HepG2 (cell line): ENCODE results near the gene PRR5L. TPM values are rescaled to one million over a fixed set of nuclear protein-coding genes. Genes with fewer than 3 reads are reported as not detected.

Source experiments
- ARNT2 ChIP-seq: sonication (generic); formaldehyde crosslinking; IDR thresholded peaks from 2 replicates; pipeline ENCODE4 v1.8.0; 2022; ENCODE audit warnings: mild to moderate bottlenecking, low read depth, missing genetic modification reagents, moderate library complexity
- KDM5B ChIP-seq: sonication (generic); formaldehyde crosslinking; IDR thresholded peaks from 2 replicates; pipeline ENCODE4 v1.4.0; 2020; ENCODE audit warnings: missing genetic modification reagents, mild to moderate bottlenecking, borderline replicate concordance
- RFX5 ChIP-seq: IDR thresholded peaks from 2 replicates; pipeline ENCODE4 v1.6.1; 2011; ENCODE audit warnings: low read depth, low read length, improper control_type of control experiment
- SALL2 ChIP-seq: sonication (generic); formaldehyde crosslinking; IDR thresholded peaks from 2 replicates; pipeline ENCODE4 v1.8.1; 2023; ENCODE audit warnings: mild to moderate bottlenecking, missing genetic modification reagents, inconsistent platforms
- STAT6 ChIP-seq: sonication (generic); formaldehyde crosslinking; IDR thresholded peaks from 2 replicates; pipeline ENCODE4 v1.4.0; 2020; ENCODE audit warnings: missing genetic modification reagents, mild to moderate bottlenecking, borderline replicate concordance
- SYNCRIP ChIP-seq: fragments of 200-400 bp; formaldehyde crosslinking; IDR thresholded peaks from 2 replicates; pipeline ENCODE4 v1.6.1; 2018; ENCODE audit warnings: mild to moderate bottlenecking, low read depth, low read length; ENCODE audit not compliant: insufficient read depth
- TCF12 ChIP-seq, 2 experiments: fragments of 450-650 bp in 1 of 2; sonication (generic) in 1 of 2; formaldehyde crosslinking in 1 of 2; IDR thresholded peaks; 2 replicates each; pipeline versions ENCODE4 v1.6.1 to v1.8.0; 2017 to 2022; ENCODE audit warnings: antibody characterized with exemption in 1 of 2, mild to moderate bottlenecking in 1 of 2, missing genetic modification reagents in 1 of 2, moderate library complexity in 1 of 2
- ZGPAT ChIP-seq: IDR thresholded peaks from 2 replicates; pipeline ENCODE4 v1.6.1; 2016; ENCODE audit warnings: mild to moderate bottlenecking
- ZNF160 ChIP-seq: sonication (generic); formaldehyde crosslinking; IDR thresholded peaks from 2 replicates; pipeline ENCODE4 v1.8.0; 2022; ENCODE audit warnings: mild to moderate bottlenecking, inconsistent platforms, missing genetic modification reagents
- ZNF615 ChIP-seq: sonication (generic); formaldehyde crosslinking; IDR thresholded peaks from 2 replicates; pipeline ENCODE4 v1.5.0; 2020; ENCODE audit warnings: mild to moderate bottlenecking, missing genetic modification reagents, borderline replicate concordance
- ZNF646 ChIP-seq: sonication (generic); formaldehyde crosslinking; IDR thresholded peaks from 2 replicates; pipeline ENCODE4 v1.9.0; 2021; ENCODE audit warnings: mild to moderate bottlenecking, missing genetic modification reagents
- ZNF710 ChIP-seq: sonication (generic); formaldehyde crosslinking; IDR thresholded peaks from 2 replicates; pipeline ENCODE4 v1.5.0; 2020; ENCODE audit warnings: mild to moderate bottlenecking, missing genetic modification reagents, borderline replicate concordance
- polyA plus RNA-seq, 8 experiments: library from polyadenylated mRNA; depleted of rRNA in 3 of 8; stranded (reverse) in 7 of 8; unstranded in 1 of 8; fragments of >200 nt; fragmentation: Illumina TruSeq in 4 of 8; extraction: Trizol in 4 of 8; gene quantifications; 2 replicates each; pipeline versions ENCODE4 v1.2.1 to v1.2.3, GENCODE V29; 2011 to 2016; ENCODE audit warnings: low read depth in 4 of 8, missing spikeins in 1 of 8, mixed read lengths in 1 of 8; ENCODE audit not compliant: insufficient read depth in 1 of 8
- total RNA-seq, 5 experiments: library from RNA; depleted of rRNA; stranded (reverse); fragments of >200 nt; fragmentation: Illumina TruSeq; extraction: Trizol; gene quantifications; 2 replicates each; pipeline ENCODE4 v1.2.3, GENCODE V29; 2016; ENCODE audit warnings: low read depth in 1 of 5

Gene PRR5L
- total and polyA plus RNA-seq, 2 of the 13 experiments (the other 11 are each of a cell fraction or from before 2014, with no cell fraction given): 0.16 TPM; not detected in 1

GRCh38 chr11:36509694-36510593, 213.9 kb downstream of the PRR5L start, which contains the start of gene TRAF6 (continued):
- TF ChIP-seq ZGPAT (CRISPR knock-in tag): peak; percentile 97
- TF ChIP-seq ARNT2 (CRISPR knock-in tag): peak; percentile 67
- TF ChIP-seq ZNF615 (CRISPR knock-in tag): 0 out of 2 replicates have a peak, but pooled peaks have one; percentile 51
- peak; percentile 44; the same call in 1 of the 2 replicates for TF ChIP-seq STAT6
- TF ChIP-seq SALL2 (CRISPR knock-in tag): peak; percentile 96
- TF ChIP-seq TCF12 (IDR thresholded peaks at IDR 0.05): no peak
- TF ChIP-seq TCF12 (CRISPR knock-in tag; IDR thresholded peaks at IDR 0.05): peak; percentile 66; the same call in 1 of the 2 replicates
- TF ChIP-seq RFX5: 0 out of 2 replicates have a peak, but pooled peaks have one; percentile 30
- TF ChIP-seq KDM5B (CRISPR knock-in tag): peak; percentile 97
- TF ChIP-seq ZNF710 (CRISPR knock-in tag): peak; percentile 89
- peak; percentile 78 for TF ChIP-seq ZNF160 (CRISPR knock-in tag)
- TF ChIP-seq ZNF646 (CRISPR knock-in tag): no peak
- TF ChIP-seq SYNCRIP: no peak
